SHP77 treated with DMSO at 0.1 percent for 48 hours (cell line): Measurements from ENCODE around the gene HNRNPF.
"Not testable (repeated sequence)": the region's sequence is repeated elsewhere in the genome, so short reads cannot be mapped to it uniquely, and the experiment has no call there.

Source experiments
- DNase-seq: peaks from one replicate; lab custom pipeline; 2025; lab: John Stamatoyannopoulos, UW

HNRNPF gene

GRCh38 chr10:43408710-43409384, at the start of gene HNRNPF:
TSS of gene HNRNPF (minus strand) at chr10:43409186. CDS start at chr10:43387884, 21,302 bp downstream.
- DNase-seq: peak; percentile 82

DNA sequence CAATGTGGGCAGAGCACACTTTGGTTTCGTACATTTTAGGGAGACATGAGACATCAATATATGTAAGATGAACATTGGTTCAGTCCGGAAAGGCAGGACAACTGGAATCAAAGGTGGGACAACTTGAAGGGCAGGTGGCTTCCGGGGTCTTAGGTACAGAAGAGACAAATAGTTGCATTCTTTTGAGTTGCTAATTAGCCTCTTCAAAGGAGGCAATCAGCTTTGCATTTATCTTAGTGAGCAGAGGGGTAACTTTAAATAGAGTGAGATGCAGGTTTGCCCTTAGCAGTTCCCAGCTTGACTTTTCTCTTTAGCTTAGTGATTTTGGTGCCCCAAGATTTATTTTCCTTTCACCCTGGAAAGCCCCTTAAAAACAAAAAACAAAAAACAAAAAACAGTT, 49.2 kb upstream of the HNRNPF start:
- DNase-seq: no peak

- DNase-seq: not testable (repeated sequence)
Measured at GRCh38 chr10:43456561-43456960, 47.6 kb upstream of the HNRNPF start.

DNA sequence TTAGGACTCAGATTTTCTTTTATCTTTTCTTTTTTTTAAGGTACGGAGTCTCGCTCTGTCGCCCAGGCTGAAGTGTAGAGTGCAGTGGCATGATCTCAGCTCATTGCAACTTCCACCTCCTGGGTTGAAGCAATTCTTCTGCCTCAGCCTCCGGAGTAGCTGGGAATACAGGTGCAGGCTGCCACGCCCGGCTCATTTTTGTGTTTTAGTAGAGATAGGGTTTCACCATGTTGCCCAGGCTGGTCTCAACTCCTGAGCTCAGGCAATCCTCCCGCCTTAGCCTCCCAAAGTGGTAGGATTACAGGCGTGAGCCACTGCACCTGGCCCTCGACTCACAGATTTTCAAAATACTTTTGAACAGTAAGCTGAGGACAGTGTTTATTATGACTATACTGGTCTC, 45.0 kb upstream of the HNRNPF start:
- not testable (repeated sequence) for DNase-seq

- no peak for DNase-seq
Measured at GRCh38 chr10:43453266-43453831, 44.4 kb upstream of the HNRNPF start.

DNA sequence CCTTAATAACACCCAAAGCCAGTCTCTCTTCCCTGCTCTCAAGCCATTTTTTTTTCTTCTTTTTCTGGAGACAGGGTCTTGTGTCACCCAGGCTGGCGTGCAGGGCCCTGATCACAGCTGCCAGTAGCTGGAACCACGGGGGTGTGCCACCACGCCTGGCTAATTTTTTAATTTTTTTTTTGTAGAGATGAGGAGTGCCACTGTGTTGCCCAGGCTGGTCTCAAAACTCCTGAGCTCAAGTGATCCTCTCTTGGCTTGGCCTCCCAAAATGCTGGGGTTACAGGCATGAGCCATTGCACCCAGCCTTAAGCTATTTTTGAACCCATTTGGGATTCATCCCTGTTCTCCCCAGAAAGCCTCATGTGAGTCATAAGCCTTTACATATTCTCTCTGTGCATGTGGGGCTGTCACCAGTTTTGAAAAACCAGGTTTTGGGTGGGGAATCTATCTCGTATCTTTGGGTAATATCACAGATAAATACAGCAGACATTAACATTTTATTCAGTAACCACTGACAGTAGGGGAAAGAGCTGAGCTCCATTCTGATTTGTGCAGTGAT, 43.4 kb upstream of the HNRNPF start:
- no peak for DNase-seq

DNA sequence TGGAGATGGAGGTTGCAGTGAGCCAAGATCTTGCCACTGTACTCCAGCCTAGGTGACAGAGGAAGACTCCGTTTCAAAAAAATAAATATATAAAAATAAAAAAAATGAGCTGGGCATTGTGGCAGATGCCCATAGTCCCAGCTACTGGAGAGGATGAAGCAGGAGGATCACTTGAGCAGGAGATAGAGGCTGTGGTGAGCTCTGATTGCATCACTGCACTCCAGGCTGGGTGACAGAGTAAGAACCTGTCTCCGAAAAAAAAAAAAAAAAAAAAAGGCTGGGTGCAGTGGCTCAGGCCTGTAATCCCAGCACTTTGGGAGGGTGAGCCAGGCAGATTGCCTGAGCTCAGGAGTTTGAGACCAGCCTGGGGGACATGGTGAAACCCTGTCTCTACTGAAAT, 39.8 kb upstream of the HNRNPF start:
- no peak for DNase-seq

DNA sequence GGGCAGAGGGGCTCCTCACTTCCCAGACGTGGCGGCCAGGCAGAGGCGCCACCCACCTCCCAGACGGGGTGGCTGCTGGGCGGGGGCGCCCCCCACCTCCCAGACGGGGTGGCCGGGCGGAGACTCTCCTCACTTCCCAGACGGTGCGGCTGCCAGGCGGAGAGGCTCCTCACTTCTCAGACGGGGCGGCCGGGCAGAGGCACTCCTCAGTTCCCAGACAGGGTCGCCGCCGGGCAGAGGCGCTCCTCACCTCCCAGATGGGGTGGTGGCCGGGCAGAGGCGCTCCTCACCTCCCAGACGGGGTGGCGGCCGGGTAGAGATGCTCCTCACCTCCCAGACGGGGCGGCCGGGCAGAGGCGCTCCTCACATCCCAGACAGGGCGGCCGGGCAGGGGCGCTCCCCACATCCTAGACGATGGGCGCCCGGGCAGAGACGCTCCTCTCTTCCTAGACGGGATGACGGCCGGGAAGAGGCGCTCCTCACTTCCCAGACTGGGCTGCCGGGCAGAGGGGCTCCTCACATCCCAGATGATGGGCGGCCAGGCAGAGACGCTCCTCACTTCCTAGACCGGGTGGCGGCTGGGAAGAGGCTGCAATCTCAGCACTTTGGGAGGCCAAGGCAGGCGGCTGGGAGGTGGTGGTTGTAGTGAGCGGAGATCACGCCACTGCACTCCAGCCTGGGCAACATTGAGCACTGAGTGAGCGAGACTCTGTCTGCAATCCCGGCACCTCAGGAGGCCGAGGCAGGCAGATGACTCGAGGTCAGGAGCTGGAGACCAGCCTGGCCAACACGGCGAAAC, 37.4 kb upstream of the HNRNPF start:
- DNase-seq: not testable (repeated sequence)

DNA sequence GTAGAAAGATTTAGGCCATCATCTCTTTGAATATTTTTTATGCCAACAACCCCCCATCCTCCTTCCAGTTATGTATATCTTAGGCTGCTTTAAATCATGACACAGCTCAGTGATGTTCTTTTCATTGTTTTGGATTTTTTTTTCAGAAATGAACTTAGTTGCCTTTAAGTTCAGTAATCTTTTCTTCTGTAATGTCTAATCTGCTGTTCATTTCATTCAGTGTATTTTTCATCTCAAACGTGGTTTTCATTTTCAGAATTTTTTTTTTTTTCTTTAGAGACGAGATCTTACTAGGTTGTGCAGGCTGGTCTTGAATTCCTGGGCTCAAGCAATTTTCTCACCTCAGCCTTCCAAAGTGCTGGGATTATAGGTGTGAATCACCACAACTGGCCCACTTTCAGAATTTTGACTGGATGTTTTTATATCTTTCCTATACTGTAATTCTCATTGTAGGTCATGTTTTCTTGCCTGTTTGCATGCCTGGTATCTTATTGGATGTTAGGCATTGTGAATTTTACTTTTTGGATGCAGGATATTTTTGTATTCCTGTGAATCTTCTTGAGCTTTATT, 36.0 kb upstream of the HNRNPF start:
- DNase-seq: no peak

GRCh38 chr10:43444323-43444722, 35.3 kb upstream of the HNRNPF start:
- DNase-seq: no peak

GRCh38 chr10:43440463-43441134, 31.6 kb upstream of the HNRNPF start:
- no peak for DNase-seq

DNA sequence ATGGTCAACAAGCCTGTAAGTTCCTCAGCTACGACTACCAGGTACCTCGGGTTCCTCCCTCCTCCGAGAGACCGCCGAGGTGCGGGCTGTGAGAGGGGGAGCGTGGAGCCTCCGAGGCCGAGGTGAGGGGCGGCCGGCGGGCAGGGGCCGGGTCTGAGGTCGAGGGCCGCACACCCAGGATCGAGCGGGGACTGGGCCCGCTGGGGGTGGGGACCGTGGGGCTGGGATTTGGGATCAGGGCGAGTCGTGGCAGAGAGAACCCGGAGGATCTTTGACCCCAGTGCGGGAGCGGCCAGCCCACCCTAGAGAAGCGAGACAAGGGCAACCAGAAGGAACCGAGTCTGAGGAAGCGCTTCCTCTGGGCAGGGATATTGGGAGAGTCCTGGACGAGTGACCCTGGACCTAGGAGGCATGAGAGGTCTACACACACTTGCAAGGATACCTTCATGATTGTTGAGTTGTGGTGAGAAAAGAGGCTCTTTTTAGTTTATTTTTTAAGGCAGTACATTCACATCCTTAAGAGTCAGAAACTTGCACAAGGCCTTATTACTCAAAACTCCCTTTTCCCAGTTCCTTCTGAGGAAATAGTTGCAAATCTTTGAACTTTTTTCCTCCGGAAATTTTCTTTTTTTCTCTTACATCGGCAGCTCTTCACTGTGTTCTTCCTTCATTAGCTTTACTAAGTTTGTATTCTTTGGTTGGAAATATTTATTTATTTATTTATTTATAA, 28.3 kb upstream of the HNRNPF start:
- DNase-seq: no peak

DNA sequence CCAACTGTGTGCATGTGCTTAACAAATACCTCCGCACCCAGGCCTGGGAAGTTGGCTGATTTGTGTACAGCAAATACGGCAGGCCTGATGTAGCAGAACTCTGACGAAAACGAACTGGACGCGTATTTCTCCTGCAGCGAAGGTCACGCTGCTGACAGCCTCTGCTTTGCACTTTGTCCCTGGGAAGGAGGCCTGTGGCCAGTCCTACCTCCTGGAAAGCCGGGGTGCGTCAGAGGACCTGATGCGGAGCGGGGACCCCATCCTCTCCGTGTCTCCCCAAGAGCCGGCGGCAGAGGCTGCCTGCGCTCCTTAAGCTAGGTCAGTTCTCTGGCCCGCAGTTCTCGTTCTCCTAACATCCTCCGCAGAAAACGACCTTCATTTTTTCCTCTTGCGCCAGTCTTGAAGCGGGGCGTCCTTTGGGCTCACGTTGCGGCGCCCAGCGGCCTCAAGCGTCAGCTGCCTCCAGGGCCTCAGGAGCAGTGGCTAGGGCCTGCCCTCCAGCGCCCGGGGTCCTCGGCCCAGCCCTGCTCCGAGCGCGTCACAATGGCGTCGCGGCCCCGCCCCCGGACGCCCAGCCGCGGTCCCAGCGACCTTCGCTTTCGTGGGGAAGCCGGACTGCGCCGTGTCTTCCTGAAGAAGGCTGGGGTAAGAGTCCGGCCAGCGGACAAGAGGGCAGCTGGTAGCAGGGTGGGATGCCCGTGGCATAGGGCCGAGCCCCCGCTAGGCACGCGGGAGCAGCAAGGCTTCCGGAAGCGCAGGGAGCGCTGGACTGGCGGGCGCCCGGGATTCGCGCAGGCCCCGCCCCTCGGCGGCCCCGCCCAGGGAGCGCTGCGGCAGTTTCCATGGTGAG, 27.5 kb upstream of the HNRNPF start, which contains the start of gene ZNF487:
Gene ZNF487 (plus strand): TSS at position 821 of the 850 bp plus-strand sequence. CDS start 38,703 bp downstream, outside the sequence.
- DNase-seq: peak; percentile 78

DNA sequence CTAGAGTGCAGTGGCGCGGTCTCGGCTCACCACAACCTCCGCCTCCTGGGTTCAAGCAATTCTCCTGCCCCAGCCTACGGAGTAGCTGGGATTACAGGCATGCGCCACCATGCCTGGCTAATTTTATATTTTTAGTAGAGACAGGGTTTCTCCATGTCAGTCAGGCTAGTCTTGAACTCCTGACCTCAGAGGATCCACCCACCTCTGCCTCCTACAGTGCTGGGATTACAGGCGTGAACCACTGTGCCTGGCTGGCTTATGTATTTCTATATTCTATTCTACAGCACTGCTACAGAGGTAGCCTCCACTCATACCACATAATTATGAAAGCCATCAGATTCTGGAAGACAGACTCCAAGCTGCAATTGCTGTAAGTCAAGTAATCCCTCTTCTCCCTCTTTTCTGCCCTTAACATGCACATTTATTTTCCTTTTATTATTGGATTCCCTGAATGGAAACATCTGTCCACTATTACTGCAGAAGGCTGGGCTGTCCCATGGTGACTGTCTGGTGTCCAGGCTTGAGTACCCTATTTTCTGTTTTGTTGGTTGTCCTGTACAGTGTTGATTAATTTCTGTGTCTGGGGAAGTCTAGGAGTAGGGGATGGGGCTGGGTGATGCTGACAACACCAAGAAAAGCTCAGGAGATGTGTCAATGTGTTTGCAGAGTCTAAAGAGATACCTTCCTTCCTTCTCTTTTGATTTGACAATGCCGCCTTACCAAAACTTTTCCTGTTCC, 22.1 kb upstream of the HNRNPF start:
- no peak for DNase-seq

DNA sequence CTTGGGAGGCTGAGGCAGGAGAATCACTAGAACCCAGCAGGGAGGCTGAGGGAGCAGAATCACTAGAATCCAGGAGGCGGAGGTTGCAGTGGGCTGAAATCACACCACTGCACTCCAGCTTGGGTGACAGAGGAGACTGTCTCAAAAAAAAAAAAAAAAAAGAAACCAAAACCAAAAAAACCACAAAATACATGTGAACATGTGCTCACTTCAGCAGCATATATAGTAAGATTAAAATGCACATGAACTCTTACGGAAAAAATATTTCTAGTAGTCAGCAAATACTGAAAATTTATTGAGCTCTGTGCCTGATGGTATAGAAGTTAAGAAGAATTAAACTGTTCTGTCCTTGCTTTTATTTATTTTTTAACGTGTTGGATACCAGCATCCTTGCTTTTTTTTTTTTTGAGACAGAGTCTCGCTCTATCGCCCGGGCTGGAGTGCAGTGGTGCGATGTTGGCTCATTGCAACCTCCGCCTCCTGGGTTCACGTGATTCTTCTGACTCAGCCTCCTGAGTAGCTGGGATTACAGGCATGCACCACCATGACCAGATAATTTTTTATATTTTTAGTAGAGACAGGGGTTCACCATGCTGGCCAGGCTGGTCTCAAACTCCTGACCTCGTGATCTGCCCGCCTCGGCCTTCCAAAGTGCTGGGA, 18.3 kb upstream of the HNRNPF start:
- DNase-seq: no peak

GRCh38 chr10:43426476-43426875, 17.5 kb upstream of the HNRNPF start:
- DNase-seq: not testable (repeated sequence)

GRCh38 chr10:43424416-43424815, 15.4 kb upstream of the HNRNPF start:
- DNase-seq: no peak

DNA sequence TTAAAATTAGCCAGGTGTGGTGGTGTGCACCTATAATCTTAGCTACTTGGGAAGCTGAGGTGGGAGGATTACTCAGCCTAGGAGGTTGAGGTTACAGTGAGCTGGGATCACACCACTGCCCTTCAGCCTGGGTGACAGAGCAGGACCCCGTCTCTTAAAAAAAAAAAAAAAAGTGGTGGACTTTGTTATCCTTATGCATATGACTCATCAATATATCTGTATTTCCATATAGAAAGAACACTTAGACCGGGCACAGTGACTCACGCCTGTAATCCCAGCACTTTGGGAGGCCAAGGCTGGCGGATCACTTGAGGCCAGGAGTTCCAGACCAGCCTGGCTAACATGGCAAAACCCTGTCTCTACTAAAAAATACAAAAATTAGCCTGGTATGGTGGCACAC, 13.0 kb upstream of the HNRNPF start:
- not testable (repeated sequence) for DNase-seq

DNA sequence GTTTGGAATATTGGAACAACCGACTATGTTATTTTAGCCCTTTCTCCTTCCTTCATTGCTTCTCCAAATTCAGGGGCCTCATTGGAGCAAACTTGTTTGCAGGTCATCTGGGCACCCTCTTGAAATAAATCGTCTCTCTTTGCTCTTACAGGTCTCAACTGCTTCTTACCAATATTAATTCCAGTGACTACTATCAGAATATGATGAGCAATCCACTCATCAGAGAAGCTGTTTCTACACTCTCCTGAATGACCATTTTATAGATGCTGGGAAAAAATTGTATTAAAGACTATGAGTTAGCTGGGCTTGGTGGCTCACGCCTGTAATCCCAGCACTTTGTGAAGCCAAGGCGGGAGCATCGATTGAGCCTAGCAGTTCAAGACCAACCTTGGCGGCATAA, 12.5 kb upstream of the HNRNPF start:
- DNase-seq: no peak
